Heart left ventricle (tissue), 16 donors: Measurements from ENCODE around the gene NOP56. TPM values are rescaled to one million over a fixed set of nuclear protein-coding genes. Genes with fewer than 3 reads are reported as not detected.

Experiments
- ATAC-seq, 4 donors: fragments of 200-7000 bp; cut with Tn5 transposase; one replicate each; pipeline ENCODE4 v1.9.1; 2020 to 2022; ENCODE audit warnings: moderate library complexity in 4 of 4, mild to moderate bottlenecking in 3 of 4, moderate number of reproducible peaks in 1 of 4
- DNase-seq, 5 donors: peaks; one replicate each; pipeline ENCODE4 v3.0.0-alpha.2; 2020
- H3K27ac ChIP-seq, 12 donors: fragments of 200-600 bp; sonication (generic) in 4 of 12; one replicate each; pipeline versions ENCODE4 v1.5.0 to v1.8.0; 2016 to 2022; ENCODE audit warnings: mild to moderate bottlenecking in 2 of 12
- H3K27me3 ChIP-seq, 9 donors: fragments of 200-600 bp; sonication (generic) in 2 of 9; one replicate each; pipeline versions ENCODE4 v1.5.1 to v1.8.0; 2016 to 2022; ENCODE audit warnings: mild to moderate bottlenecking in 3 of 9
- H3K36me3 ChIP-seq, 9 donors: fragments of 200-600 bp; sonication (generic) in 2 of 9; one replicate each; pipeline versions ENCODE4 v1.5.0 to v1.8.0; 2018 to 2022; ENCODE audit warnings: mild to moderate bottlenecking in 2 of 9
- H3K4me1 ChIP-seq, 12 donors: fragments of 200-600 bp; sonication (generic) in 4 of 12; one replicate each; pipeline versions ENCODE4 v1.5.0 to v1.8.0; 2016 to 2022; ENCODE audit warnings: mild to moderate bottlenecking in 3 of 12
- H3K4me3 ChIP-seq, 12 donors: fragments of 200-600 bp; sonication (generic) in 4 of 12; one replicate each; pipeline versions ENCODE4 v1.5.0 to v1.8.0; 2017 to 2022; ENCODE audit warnings: mild to moderate bottlenecking in 9 of 12, moderate library complexity in 4 of 12
- H3K9me3 ChIP-seq, 12 donors: fragments of 200-600 bp; sonication (generic) in 4 of 12; one replicate each; pipeline versions ENCODE4 v1.5.0 to v1.8.0; 2016 to 2022; ENCODE audit warnings: mild to moderate bottlenecking in 1 of 12
- POLR2A ChIP-seq, 2 donors: fragments of 450-650 bp; IDR thresholded peaks; one replicate each; pipeline ENCODE4 v1.6.1; 2017; ENCODE audit warnings: antibody characterized with exemption in 2 of 2, mild to moderate bottlenecking in 2 of 2, moderate library complexity in 2 of 2
- WGBS, 4 donors: extraction: QIAGEN DNeasy Blood & Tissue Kit in 2 of 4; methylation state at CpG; one replicate each; pipeline versions ENCODE4 v1.1.5 to v1.1.7; 2013 to 2018; 5-methylcytosine and 5-hydroxymethylcytosine counted together
- intact Hi-C, 10 donors: fragments of 100-400 bp; cut with DNase I; formaldehyde crosslinking; loops; one replicate each; pipeline versions ENCODE4 v1.11.1 to v1.14.2; 2022
- polyA plus RNA-seq, 2 donors: library from polyadenylated mRNA; stranded (reverse); fragments of 200-250 nt; gene quantifications; one replicate each; pipeline ENCODE4 v1.2.3, GENCODE V29; 2013
- total RNA-seq, 9 donors: library from RNA; depleted of rRNA in 2 of 9; stranded (reverse); fragments of >200 nt in 2 of 9; fragmentation: NEBNext Ultra II Directional in 3 of 9; extraction: Animal tissue kit (Norgen Biotek cat#: 25700) in 3 of 9; gene quantifications; one replicate each; pipeline versions ENCODE4 v1.1.0 to v1.2.4, GENCODE V29; 2016 to 2023
- TF ChIP-seq, protein P1 (sequence below), 12 donors: fragments of 200-600 bp; sonication (generic) in 4 of 12; IDR thresholded peaks; one replicate each; pipeline versions ENCODE4 v1.5.0 to v1.8.0; 2018 to 2022; ENCODE audit warnings: antibody characterized with exemption in 12 of 12, mild to moderate bottlenecking in 5 of 12
- donor health status: ischemic (EF 13 %, LVEDD 7.1; RV severe dilation, severe dysfunction).
- donor health status: healthy with polysubstance abuse.
- donor health status: DM: no; HTN: yes; CAD: no.
- donor health status: DM: no; HTN: no; CAD: no.
- donor health status: ischemic (EF 25% LVEDD 6.9; RV normal size, moderate dysfunction).
- donor health status: ischemic (EF 25% LVEDD 5.7; RV mildly dilated, moderate dysfunction).
- donor health status: healthy.
- donor health status: DM: yes; HTN: yes; CAD: no.
- donor health status: ischemic (EF 35%, LVEDD 5.7; RV mildly dilated, moderate dysfunction).
- donor health status: nonischemic (EF 11% LVEDD 7.7; RV severe dilation, severe dysfunction).
- donor health status: DM: yes; HTN: yes; CAD: no.
- donor health status: PGD.
- donor health status: ischemic (EF 29% LVEDD 5.4; RV normal size, mild dysfunction).
- donor health status: nonischemic (EF 23%, LVEDD 6.1; RV moderate dilation, normal function).

NOP56 gene
- total and polyA plus RNA-seq, 11 donors = 24.6 to 78.8 (median 51.0) TPM

DNA sequence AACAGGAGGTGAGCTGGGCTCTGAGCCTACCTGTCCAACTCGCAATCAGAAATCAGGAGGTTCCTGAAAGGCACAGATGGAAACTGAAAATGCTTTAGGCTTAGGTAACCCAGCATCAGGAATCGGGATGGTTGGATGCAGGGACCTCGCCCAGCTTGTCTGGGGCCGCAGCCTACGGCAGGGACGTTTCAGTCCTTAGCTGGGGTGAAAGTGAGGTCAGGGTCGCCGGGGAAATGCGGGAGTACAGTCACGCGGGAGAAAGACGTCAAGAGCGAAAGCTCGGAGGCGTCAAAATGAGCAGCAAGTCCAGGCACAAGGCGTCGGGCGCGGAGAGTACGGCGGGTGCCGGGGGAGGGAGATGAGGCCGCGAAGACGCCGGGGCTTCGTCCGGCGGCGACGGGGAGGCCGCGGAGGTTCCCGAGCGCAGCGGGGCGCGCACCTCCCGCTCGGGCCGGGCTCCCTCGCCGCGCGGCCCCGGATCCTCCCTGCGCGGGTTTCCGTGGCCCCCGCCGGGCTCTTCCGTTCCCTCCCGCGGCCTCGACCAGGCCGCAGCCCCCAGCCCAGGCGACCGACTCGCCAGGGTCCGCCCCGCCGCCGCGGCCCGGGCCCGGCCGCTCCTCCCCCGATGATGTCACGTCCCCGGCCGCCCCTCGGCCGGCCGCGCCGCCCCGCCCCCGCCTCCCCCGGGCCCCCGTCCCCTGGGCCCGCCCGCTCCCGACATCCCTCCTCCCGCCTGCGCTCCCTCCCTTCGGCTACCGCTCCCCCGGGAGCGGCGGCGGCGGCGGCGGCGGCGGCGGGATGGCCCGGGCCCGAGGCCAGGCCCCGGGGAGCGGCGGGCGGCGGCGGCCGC, 39.8 kb downstream of the NOP56 start, which contains the start of gene EBF4:
Gene EBF4 (plus strand): TSS at position 745 of the 850 bp plus-strand sequence. CDS start 866 bp downstream, outside the sequence.
- Histone ChIP-seq H3K4me1 (peaks cover 0 to 22% (median 4%) of the 10 kb centered on the region in 12 donors), H3K4me3 (peak within 1 kb of the TSS; percentile 40 to 83 (median 62)), H3K27me3 (peaks cover 0 to 38% (median 4%) of the 10 kb centered on the region in 9 donors), H3K27ac (peak within 1 kb of the TSS; percentile 69 to 91 (median 86)), H3K36me3 (no peaks in the 10 kb centered on the region), H3K9me3 (no peaks in the 10 kb centered on the region)
- TF ChIP-seq POLR2A (IDR thresholded peaks at IDR 0.05) = peak in 1 of 2 donors; percentile 72
- TF ChIP-seq, protein P1, sequence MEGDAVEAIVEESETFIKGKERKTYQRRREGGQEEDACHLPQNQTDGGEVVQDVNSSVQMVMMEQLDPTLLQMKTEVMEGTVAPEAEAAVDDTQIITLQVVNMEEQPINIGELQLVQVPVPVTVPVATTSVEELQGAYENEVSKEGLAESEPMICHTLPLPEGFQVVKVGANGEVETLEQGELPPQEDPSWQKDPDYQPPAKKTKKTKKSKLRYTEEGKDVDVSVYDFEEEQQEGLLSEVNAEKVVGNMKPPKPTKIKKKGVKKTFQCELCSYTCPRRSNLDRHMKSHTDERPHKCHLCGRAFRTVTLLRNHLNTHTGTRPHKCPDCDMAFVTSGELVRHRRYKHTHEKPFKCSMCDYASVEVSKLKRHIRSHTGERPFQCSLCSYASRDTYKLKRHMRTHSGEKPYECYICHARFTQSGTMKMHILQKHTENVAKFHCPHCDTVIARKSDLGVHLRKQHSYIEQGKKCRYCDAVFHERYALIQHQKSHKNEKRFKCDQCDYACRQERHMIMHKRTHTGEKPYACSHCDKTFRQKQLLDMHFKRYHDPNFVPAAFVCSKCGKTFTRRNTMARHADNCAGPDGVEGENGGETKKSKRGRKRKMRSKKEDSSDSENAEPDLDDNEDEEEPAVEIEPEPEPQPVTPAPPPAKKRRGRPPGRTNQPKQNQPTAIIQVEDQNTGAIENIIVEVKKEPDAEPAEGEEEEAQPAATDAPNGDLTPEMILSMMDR (IDR thresholded peaks at IDR 0.05) = no peak
- ATAC-seq = peak; percentile 21 to 68 (median 46)
- peak; percentile 46 to 74 (median 59) for DNase-seq
- WGBS, 4 donors = 2 to 9% (median 4%) methylated on average over 29 to 105 of the region's 106 CpGs
- intact Hi-C loops = loop anchor here in 5 of 10 donors (5.0 to 10.0 kb wide), 4 partner anchors 50 to 163 kb away; partner anchors contain the start of genes PCED1A (in 2 of the 5) and VPS16 (in 2 of the 5)

DNA sequence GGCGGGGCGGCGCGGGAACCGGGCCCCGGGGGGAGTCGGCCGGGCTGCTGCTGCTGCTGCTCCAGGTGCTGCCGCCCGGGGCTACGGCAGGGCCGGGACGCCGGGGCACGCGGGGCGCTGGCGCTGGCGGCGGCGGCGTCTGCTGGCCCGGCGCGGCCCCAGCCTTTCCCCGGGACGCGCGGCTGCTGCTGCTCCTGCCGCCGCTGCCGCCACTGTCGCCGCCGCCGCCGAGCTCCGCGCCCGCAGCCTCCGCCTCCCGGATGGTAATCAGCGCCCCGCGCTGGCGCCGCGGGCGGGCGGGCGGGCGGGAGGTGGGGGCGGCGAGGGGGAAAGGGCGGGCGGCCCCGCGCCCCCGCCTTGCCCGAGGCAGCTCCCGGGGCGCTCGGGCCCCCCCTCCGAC, 40.5 kb downstream of the NOP56 start:
- WGBS, 4 donors = 0 to 5% (median 0%) methylated on average over 3 to 64 of the region's 64 CpGs
- DNase-seq = no peak
- TF ChIP-seq, protein P1 (IDR thresholded peaks at IDR 0.05) = peak in 1 of 12 donors; percentile 10
- TF ChIP-seq POLR2A (IDR thresholded peaks at IDR 0.05) = no peak
- H3K27me3 ChIP-seq = peaks cover 0 to 36% (median 4%) of the 10 kb centered on the region in 9 donors
- H3K9me3 ChIP-seq = no peaks in the 10 kb centered on the region
- no peaks in the 10 kb centered on the region for H3K36me3 ChIP-seq
- peaks cover 0 to 22% (median 4%) of the 10 kb centered on the region in 12 donors for H3K4me1 ChIP-seq
- no peak for ATAC-seq
- peak overlapping the region in 9 of 12 donors; percentile 50 to 83 (median 63) for H3K4me3 ChIP-seq
- intact Hi-C loops = loop anchor here in 5 of 10 donors (5.0 to 10.0 kb wide), 4 partner anchors 49 to 162 kb away; partner anchors contain the start of genes PCED1A (in 2 of the 5) and VPS16 (in 2 of the 5)
- peak overlapping the region in 1 of 12 donors; percentile 88 for H3K27ac ChIP-seq

DNA sequence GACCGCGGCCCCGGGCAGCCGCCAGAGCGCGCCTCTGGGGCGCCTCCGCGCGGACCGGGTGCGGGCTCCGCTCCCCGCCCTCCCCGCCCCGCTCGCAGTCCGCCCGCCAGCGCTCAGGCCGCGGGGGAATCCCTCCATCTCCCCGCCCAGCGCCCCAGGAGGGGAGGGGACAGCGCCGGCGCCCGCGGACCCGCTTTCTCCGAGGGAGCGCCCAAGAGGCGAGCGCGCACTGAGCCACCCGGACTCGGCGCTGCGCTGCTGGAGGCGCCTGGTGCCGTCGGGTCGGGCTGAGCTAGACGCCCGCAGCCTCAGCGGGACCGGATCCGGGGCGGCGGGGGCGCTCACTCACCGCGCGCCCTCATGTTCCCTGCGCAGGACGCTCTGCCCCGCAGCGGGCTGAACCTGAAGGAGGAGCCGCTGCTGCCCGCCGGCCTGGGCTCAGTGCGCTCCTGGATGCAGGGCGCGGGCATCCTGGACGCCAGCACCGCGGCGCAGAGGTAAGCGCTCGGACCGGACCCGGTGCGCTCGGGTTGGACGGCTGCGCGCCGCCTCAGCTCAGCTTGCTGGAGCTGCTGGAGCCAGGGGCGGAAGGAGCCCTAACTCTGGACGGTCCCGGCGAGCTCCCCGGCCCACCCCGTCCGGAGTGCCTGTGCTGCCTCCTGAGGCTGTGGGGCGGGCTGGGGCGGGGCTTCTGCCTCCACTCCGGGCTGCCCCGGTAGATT, 41.0 kb downstream of the NOP56 start:
- 0 to 4% (median 2%) methylated on average over 20 to 89 of the region's 89 CpGs for WGBS, 4 donors
- intact Hi-C loops = loop anchor here in 5 of 10 donors (5.0 to 10.0 kb wide), 4 partner anchors 49 to 161 kb away; partner anchors contain the start of genes PCED1A (in 2 of the 5) and VPS16 (in 2 of the 5)
- DNase-seq (peak in 3 of 5 donors; percentile 35 to 54 (median 47)), ATAC-seq (peak in 3 of 4 donors; percentile 22 to 54 (median 43))
- Histone ChIP-seq H3K36me3 (no peaks in the 10 kb centered on the region), H3K9me3 (no peaks in the 10 kb centered on the region), H3K4me1 (peaks cover 0 to 22% (median 4%) of the 10 kb centered on the region in 12 donors), H3K4me3 (peak overlapping the region; percentile 22 to 83 (median 59)), H3K27me3 (peaks cover 0 to 33% (median 4%) of the 10 kb centered on the region in 9 donors), H3K27ac (peak overlapping the region in 7 of 12 donors; percentile 1 to 88 (median 41))
- TF ChIP-seq, protein P1 (IDR thresholded peaks at IDR 0.05) = peak in 2 of 12 donors; percentile 2 to 11
- no peak for TF ChIP-seq POLR2A (IDR thresholded peaks at IDR 0.05)
